HCEC 1CT (cell line): ENCODE results near the gene CAVIN1.
A peak's percentile ranks its signal among the peaks of the same experiment; 100 is the strongest.
"Not testable (repeated sequence)": the region's sequence is repeated elsewhere in the genome, so short reads cannot be mapped to it uniquely, and the experiment has no call there.

Experiments used
- DNase-seq: peaks from one replicate; pipeline ENCODE4 v3.0.0-alpha.2; 2017

Gene CAVIN1

DNA sequence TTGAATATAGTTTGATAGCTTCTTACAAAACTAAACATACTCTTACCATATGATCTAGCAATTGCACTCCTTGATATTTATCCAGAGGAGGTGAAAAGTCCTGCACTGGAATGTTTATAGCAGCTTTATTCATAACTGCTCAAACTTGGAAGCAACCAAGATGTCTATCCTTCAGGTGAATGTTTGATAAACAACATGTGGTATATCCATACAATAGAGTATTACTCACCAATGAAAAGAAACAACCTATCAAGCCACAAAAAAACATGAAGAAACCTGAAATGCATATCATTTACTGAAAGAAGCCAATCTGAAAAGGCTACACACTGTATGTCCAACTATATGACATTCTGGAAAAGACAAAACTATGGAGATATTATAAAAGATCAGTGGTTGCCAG is 50.9 kb downstream of the CAVIN1 start:
- DNase-seq: no peak

DNA sequence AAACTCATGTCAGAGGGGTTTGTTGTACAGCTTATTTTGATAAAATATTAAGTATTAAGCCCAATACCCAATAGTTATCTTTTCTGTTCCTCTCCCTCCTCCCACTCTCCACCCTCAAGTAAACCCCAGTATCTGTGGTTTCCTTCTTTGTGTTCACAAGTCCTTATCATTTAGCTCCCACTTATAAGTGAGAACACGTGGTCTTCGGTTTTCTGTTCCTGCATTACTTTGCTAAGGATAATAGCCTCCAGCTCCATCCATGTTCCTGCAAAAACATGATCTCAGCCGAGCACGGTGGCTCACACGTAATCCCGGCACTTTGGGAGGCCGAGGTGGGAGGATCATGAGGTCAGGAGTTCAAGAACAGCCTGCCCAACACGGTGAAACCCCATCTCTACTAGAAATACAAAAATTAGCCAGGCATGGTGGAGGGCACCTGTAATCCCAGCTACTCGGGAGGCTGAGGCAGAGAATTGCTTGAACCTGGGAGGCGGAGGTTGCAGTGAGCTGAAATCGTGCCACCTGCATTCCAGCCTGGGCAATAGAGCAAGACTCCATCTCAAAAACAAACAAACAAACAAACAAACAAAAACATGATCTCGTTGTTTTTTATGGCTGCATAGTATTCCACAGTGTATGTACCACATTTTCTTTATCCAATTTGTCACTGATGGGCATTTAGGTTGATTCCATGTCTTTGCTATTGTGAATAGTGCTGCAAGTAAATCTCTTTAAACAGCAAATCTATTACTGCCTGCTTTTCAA is 54.1 kb downstream of the CAVIN1 start:
- not testable (repeated sequence) for DNase-seq

DNA sequence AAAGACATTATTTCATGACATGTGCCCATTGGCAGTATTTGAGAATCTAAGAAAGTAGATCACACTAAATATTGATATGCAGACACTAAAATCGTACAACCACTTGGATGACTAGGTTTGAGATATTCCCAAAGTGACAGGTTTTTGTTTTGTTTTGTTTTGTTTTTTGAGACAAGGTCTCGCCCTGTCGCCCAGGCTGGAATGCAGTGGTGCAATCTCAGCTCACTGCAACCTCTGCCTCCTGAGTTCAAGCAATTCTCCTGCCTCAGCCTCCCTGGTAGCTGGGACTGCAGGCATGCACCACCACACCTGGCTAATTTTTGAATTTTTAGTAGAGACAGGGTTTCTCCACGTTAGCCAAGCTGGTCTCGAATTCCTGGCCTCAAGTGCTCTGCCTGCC is 54.7 kb downstream of the CAVIN1 start:
- DNase-seq: not testable (repeated sequence)

GRCh38 chr17:42366176-42367023 is 56.7 kb downstream of the CAVIN1 start:
- DNase-seq: not testable (repeated sequence)

- DNase-seq: peak; percentile 40
Observed at GRCh38 chr17:42365136-42365535, 57.9 kb downstream of the CAVIN1 start.

DNA sequence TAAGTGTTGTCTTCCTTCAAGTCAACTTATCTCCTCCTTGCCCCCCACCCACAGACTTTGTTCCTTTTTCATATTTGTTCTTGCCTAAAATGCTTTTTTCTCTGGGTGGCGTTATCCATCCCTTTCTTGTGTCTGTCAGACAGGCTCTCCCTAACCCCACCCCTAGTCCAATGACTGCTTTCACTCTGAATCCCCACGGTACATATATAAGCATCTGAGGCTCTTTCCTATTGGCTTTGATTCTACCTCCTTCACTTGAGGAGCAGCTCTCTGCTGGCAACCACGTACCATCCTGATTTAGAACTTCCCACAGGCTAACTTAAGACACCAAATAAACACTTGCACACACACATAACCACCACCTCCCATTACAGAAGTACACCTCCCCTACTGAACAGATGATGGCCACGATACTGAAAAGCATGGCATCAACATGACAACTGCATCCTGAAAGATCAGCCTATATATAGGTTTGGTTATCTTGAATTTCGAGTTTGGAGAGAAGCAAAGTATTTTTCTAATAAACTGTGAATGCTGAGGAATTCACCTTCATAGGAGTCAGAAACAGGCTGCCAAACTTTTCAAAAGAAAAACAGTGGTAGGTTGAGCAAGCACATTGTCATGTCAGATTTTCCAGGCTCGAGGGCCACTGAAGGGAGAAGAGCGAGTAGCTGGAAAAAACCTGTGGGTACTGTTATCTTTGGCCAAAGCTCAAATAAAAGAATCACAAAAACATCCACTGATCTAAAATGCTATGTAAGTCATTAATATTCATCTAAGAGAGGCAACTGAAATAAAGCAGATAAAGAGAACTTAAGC is 59.1 kb downstream of the CAVIN1 start:
- DNase-seq: no peak

GRCh38 chr17:42363231-42363630 is 59.8 kb downstream of the CAVIN1 start:
- no peak for DNase-seq

DNA sequence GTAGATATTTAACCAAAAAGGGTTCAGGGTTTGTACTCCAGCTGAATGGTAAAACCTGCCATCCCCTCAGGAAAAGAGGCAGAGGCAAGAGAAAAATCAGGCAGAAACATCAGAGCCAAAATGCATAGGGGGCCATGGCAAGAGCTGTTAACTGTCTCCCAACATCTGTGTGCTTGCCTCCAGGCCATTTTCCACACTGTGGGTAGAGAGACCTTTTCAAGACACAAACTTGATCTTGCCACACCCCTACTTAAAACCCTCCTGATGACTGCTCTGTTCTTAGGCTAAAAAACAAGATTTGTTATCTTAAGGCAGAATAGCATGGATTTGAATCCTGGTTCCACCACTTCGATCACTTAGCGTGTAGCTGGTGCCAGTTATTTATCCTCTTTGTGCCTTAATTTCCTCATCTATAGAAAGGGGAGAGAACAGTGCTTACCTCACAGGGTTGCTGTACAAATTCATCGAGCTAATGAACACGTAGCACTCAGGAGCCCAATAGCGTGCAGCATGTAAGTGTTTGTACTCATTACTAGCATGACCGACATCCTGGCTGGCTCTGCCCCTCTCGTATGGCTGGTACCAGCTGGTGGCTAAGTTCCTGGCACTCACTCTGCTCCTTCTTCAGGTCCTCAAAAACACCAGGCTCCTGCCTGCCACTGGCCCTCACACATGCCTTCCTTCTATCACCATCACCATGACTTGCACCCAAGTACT is 60.7 kb downstream of the CAVIN1 start:
- DNase-seq: no peak

DNA sequence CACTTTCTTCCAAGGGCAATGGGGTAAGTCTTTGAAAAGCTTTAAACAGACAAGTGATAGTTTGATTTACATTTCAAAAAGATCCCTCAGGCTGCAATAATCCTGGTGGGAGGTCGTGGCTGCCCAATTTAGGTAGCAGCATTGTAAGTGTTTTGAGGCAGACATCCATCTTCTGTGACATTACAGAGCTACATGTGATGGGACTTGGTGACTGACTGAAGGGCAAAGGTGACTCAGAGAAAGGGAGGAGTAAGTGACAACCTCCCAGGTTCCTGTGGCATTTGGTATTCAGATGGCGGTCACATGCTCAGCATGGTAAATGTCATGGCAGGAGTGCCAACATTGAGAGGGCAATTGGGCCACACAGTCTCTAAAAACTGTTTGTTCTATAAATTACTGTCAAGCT is 61.3 kb downstream of the CAVIN1 start:
- DNase-seq: no peak

- not testable (repeated sequence) for DNase-seq
Observed at GRCh38 chr17:42360388-42360787, 62.7 kb downstream of the CAVIN1 start.

- no peak for DNase-seq
Observed at GRCh38 chr17:42359133-42359532, 63.9 kb downstream of the CAVIN1 start.

- DNase-seq: no peak
Observed at GRCh38 chr17:42358434-42358833, 64.6 kb downstream of the CAVIN1 start.

DNA sequence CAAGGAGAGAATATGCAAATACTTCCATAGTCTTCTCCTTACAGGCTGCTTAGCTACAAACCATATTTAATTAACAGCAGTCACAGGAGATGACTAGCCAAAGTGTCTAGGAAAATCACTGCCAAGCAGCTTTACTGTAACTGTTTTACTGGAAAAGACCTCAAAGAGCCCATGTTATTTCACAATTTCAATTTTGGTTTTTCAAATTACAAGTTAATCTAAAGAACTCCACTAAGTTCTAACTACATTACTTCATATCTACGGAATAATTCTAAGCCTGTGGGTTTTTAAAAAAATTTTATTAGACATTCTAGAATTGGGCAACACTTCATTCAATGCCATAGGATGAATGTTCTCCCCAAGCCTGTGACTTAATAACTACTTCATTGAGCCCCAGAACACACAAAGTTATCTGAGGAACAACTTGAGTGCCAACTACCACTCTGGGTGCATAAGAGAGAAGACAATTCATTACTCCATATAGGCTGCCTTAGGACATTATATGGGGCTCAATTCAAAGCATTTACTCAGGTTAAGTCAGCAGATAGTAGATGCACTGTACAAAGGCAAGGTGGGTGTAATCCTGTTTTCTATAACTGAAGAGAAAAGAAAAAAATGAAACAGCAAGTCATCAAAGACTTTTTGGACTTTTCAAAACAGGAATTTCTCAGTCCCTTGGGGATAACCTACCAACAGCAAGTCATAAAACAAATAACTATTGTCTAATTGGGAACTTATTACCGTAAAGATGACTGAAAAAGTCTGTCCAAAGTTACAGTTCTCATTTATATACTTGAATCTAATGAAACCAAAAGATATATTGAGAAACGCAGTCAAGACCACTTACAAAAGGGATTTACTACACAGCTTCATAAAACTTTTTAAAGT is 67.9 kb downstream of the CAVIN1 start:
- no peak for DNase-seq
